Smooth muscle cell (in vitro differentiated cells): ENCODE measurements around the gene NPM1. TPM values are rescaled to one million over a fixed set of nuclear protein-coding genes. Genes with fewer than 3 reads are reported as not detected.

ENCODE experiments used
- DNase-seq: peaks from one replicate; lab custom pipeline; 2025; ENCODE audit not compliant: unreplicated experiment; lab: John Stamatoyannopoulos, UW
- H2AFZ ChIP-seq: fragments of 200-600 bp; sonication (generic); 2 replicates; pipeline ENCODE4 v1.6.0; 2016; ENCODE audit warnings: antibody characterized with exemption, low read depth, mild to moderate bottlenecking
- H3F3A ChIP-seq: fragments of 200-600 bp; sonication (generic); 2 replicates; pipeline ENCODE4 v1.6.0; 2017; ENCODE audit warnings: antibody characterized with exemption, low read depth
- H3K27ac ChIP-seq: fragments of 200-600 bp; sonication (generic); 2 replicates; pipeline ENCODE4 v1.5.1; 2016; ENCODE audit warnings: low read depth, mild to moderate bottlenecking
- H3K27me3 ChIP-seq: fragments of 200-600 bp; sonication (generic); 2 replicates; pipeline ENCODE4 v1.6.1; 2016; ENCODE audit warnings: low read depth, mild to moderate bottlenecking
- H3K36me3 ChIP-seq: fragments of 200-600 bp; sonication (generic); 2 replicates; pipeline ENCODE4 v1.5.1; 2016; ENCODE audit warnings: low read depth
- H3K4me1 ChIP-seq: fragments of 200-600 bp; sonication (generic); 2 replicates; pipeline ENCODE4 v1.5.1; 2016; ENCODE audit warnings: low read depth
- H3K4me2 ChIP-seq: fragments of 200-600 bp; sonication (generic); 2 replicates; pipeline ENCODE4 v1.6.0; 2016; ENCODE audit warnings: mild to moderate bottlenecking
- H3K4me3 ChIP-seq: fragments of 200-600 bp; sonication (generic); 2 replicates; pipeline ENCODE4 v1.5.1; 2016; ENCODE audit warnings: mild to moderate bottlenecking
- H3K79me2 ChIP-seq: fragments of 200-600 bp; sonication (generic); 2 replicates; pipeline ENCODE4 v1.6.0; 2016; ENCODE audit warnings: low read depth, mild to moderate bottlenecking
- H3K9ac ChIP-seq: fragments of 200-600 bp; sonication (generic); 2 replicates; pipeline ENCODE4 v1.6.0; 2016; ENCODE audit warnings: low read depth
- H3K9me3 ChIP-seq: fragments of 200-600 bp; sonication (generic); replicated peaks from 2 replicates; pipeline ENCODE4 v1.5.1; 2016; ENCODE audit warnings: low read depth
- H4K20me1 ChIP-seq: fragments of 200-600 bp; sonication (generic); 2 replicates; pipeline ENCODE4 v1.6.0; 2016; ENCODE audit warnings: low read depth
- WGBS: methylation state at CpG from one replicate; pipeline ENCODE4 v1.1.7; 2016; ENCODE audit warnings: low lambda C conversion rate; 5-methylcytosine and 5-hydroxymethylcytosine counted together
- polyA plus RNA-seq: library from polyadenylated mRNA; unstranded; fragments of >200 nt; fragmentation: Nextera tagmentation; extraction: Ambion mirVana; gene quantifications from 2 replicates; pipeline ENCODE4 v1.2.1, GENCODE V29; 2016
- total RNA-seq: library from RNA; depleted of rRNA; stranded (reverse); fragments of >200 nt; gene quantifications from 2 replicates; pipeline ENCODE4 v1.2.3, GENCODE V29; 2014
- TF ChIP-seq, protein P1 (sequence below): fragments of 200-600 bp; sonication (generic); IDR thresholded peaks from 2 replicates; pipeline ENCODE4 v1.5.1; 2017; ENCODE audit warnings: borderline replicate concordance, mild to moderate bottlenecking, antibody characterized with exemption; ENCODE audit not compliant: insufficient read depth, poor library complexity, severe bottlenecking

Gene NPM1
- 856 and 2,459 TPM in 2 replicates for total RNA-seq
- 330 and 360 TPM in 2 replicates for polyA plus RNA-seq

- WGBS: under 1% methylated on average over 45 of the region's 56 CpGs
- peak within 1 kb of the TSS; percentile 76 for H3K4me3 ChIP-seq
Measured at GRCh38 chr5:171387345-171387969, at the start of gene NPM1. TSS of gene NPM1 (plus strand) at chr5:171387849. CDS start at chr5:171387949, 100 bp downstream.

DNA sequence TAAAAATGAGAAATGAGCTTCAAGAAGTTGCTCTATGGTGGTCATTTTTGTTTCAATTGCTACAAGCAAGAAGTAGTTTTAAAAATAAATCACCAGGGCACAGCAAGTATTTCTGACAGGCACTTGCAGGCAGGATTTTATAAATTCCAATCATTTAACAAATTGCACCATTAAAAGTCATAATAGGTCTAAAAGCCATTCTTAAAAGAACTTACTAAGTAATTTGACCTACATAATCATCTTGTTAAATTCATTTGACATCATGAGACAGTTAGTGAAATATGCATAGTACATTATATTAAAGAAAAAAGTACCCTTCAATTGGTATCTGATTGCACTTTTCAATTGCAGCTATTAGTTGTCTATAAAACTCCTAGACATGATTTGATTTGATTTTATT is 47.6 kb upstream of the NPM1 start:
- H3K36me3 ChIP-seq: no peaks in the 10 kb centered on the region
- H3K4me3 ChIP-seq: no peak overlapping the region
- H3K4me2 ChIP-seq: no peak overlapping the region
- no peaks in the 10 kb centered on the region for H3F3A ChIP-seq
- H3K27me3 ChIP-seq: peaks cover 25% of the 10 kb centered on the region
- no peaks in the 10 kb centered on the region for H3K4me1 ChIP-seq
- H2AFZ ChIP-seq: no peak overlapping the region
- no peak overlapping the region for H3K27ac ChIP-seq
- TF ChIP-seq, protein P1, sequence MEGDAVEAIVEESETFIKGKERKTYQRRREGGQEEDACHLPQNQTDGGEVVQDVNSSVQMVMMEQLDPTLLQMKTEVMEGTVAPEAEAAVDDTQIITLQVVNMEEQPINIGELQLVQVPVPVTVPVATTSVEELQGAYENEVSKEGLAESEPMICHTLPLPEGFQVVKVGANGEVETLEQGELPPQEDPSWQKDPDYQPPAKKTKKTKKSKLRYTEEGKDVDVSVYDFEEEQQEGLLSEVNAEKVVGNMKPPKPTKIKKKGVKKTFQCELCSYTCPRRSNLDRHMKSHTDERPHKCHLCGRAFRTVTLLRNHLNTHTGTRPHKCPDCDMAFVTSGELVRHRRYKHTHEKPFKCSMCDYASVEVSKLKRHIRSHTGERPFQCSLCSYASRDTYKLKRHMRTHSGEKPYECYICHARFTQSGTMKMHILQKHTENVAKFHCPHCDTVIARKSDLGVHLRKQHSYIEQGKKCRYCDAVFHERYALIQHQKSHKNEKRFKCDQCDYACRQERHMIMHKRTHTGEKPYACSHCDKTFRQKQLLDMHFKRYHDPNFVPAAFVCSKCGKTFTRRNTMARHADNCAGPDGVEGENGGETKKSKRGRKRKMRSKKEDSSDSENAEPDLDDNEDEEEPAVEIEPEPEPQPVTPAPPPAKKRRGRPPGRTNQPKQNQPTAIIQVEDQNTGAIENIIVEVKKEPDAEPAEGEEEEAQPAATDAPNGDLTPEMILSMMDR: no peak
- H3K79me2 ChIP-seq: no peaks in the 10 kb centered on the region
- H3K9me3 ChIP-seq: no peaks in the 10 kb centered on the region
- no peaks in the 10 kb centered on the region for H4K20me1 ChIP-seq
- DNase-seq: no peak
- no peak overlapping the region for H3K9ac ChIP-seq

More at GRCh38 chr5:171387345-171387969, at the start of gene NPM1:
- peak; percentile 93 for DNase-seq
- H3K4me2 ChIP-seq: peak within 1 kb of the TSS; percentile 98
- no peaks in the 10 kb centered on the region for H3K9me3 ChIP-seq
- H3K27me3 ChIP-seq: no peaks in the 10 kb centered on the region
- H3K36me3 ChIP-seq: no peaks in the 10 kb centered on the region
- H3K27ac ChIP-seq: peak within 1 kb of the TSS; percentile 91
- peak within 1 kb of the TSS; percentile 89 for H3K9ac ChIP-seq
- peaks cover 48% of the 10 kb centered on the region for H3K79me2 ChIP-seq
- peaks cover 47% of the 10 kb centered on the region for H4K20me1 ChIP-seq
- peak within 1 kb of the TSS; percentile 92 for H2AFZ ChIP-seq
- H3K4me1 ChIP-seq: peaks cover 26% of the 10 kb centered on the region
- H3F3A ChIP-seq: peaks cover 3% of the 10 kb centered on the region
- TF ChIP-seq, protein P1: no peak

DNA sequence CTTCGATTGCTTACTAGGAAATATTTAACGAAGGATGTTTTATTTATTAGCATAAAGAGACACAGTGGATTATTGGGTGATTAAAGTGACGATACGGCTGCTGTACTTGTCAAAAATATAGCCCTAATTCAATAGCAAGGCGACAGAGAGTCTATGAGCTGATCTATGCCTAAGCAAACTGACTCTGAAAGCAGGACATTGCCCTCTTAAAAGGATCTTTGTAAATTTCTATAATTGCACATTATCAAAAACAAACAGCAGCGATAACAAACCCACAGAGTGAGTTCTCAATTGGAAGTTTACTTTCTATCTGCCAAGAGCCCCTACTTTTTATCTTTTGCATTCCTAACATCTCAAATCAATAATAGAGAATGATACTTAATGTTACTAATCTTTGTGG is 47.2 kb upstream of the NPM1 start:
- 86% methylated on average over 6 of the region's 6 CpGs for WGBS
- no peaks in the 10 kb centered on the region for H3F3A ChIP-seq
- TF ChIP-seq, protein P1: no peak
- no peaks in the 10 kb centered on the region for H3K36me3 ChIP-seq
- no peak overlapping the region for H3K4me2 ChIP-seq
- H3K27ac ChIP-seq: no peak overlapping the region
- H3K4me1 ChIP-seq: no peaks in the 10 kb centered on the region
- H4K20me1 ChIP-seq: no peaks in the 10 kb centered on the region
- H3K4me3 ChIP-seq: no peak overlapping the region
- H3K9ac ChIP-seq: no peak overlapping the region
- DNase-seq: no peak
- H2AFZ ChIP-seq: no peak overlapping the region
- H3K79me2 ChIP-seq: no peaks in the 10 kb centered on the region
- H3K9me3 ChIP-seq: no peaks in the 10 kb centered on the region
- peaks cover 22% of the 10 kb centered on the region for H3K27me3 ChIP-seq
